ELF-1 (cell line): ENCODE results near the gene VCX2.
"Not testable (repeated sequence)": the region's sequence is repeated elsewhere in the genome, so short reads cannot be mapped to it uniquely, and the experiment has no call there.

Experiments used
- DNase-seq: peaks from one replicate; pipeline ENCODE4 v3.0.0-alpha.2; 2016; ENCODE audit warnings: low read depth, low spot score

Gene VCX2

GRCh38 chrX:8171169-8171568 lies at the start of gene VCX2:
Gene VCX2 (minus strand): TSS chrX:8171267. CDS start chrX:8170643, 624 bp downstream.
- not testable (repeated sequence) for DNase-seq

GRCh38 chrX:8204943-8205342 lies 33.9 kb upstream of the VCX2 start:
- no peak for DNase-seq

- DNase-seq, result peak; percentile 76
Measured at GRCh38 chrX:8204169-8204935, 33.3 kb upstream of the VCX2 start.

GRCh38 chrX:8201896-8202331 lies 30.8 kb upstream of the VCX2 start:
- peak; percentile 58 for DNase-seq

GRCh38 chrX:8196776-8197175 lies 25.7 kb upstream of the VCX2 start:
- no peak for DNase-seq

- DNase-seq, result no peak
Measured at GRCh38 chrX:8194216-8194615, 23.1 kb upstream of the VCX2 start.

GRCh38 chrX:8192276-8192675 lies 21.2 kb upstream of the VCX2 start:
- DNase-seq, result no peak

- peak; percentile 87 for DNase-seq
Measured at GRCh38 chrX:8191022-8191421, 20.0 kb upstream of the VCX2 start.

GRCh38 chrX:8190341-8190830 lies 19.3 kb upstream of the VCX2 start:
- DNase-seq, result no peak

GRCh38 chrX:8189096-8189830 lies 18.2 kb upstream of the VCX2 start:
- DNase-seq, result no peak

- no peak for DNase-seq
Measured at GRCh38 chrX:8183346-8183745, 12.3 kb upstream of the VCX2 start.

- no peak for DNase-seq
Measured at GRCh38 chrX:8179656-8180055, 8.6 kb upstream of the VCX2 start.

GRCh38 chrX:8154011-8154410 lies 17.1 kb downstream of the VCX2 start:
- DNase-seq, result not testable (repeated sequence)

- no peak for DNase-seq
Measured at GRCh38 chrX:8147226-8147625, 23.8 kb downstream of the VCX2 start.

- no peak for DNase-seq
Measured at GRCh38 chrX:8144925-8145324, 26.1 kb downstream of the VCX2 start.

- DNase-seq, result no peak
Measured at GRCh38 chrX:8141896-8142295, 29.2 kb downstream of the VCX2 start.

GRCh38 chrX:8140986-8141744 lies 29.9 kb downstream of the VCX2 start:
- no peak for DNase-seq

GRCh38 chrX:8139716-8140115 lies 31.4 kb downstream of the VCX2 start:
- DNase-seq, result no peak

- no peak for DNase-seq
Measured at GRCh38 chrX:8138252-8138651, 32.8 kb downstream of the VCX2 start.

- DNase-seq, result no peak
Measured at GRCh38 chrX:8126648-8127047, 44.4 kb downstream of the VCX2 start.

- DNase-seq, result no peak
Measured at GRCh38 chrX:8126092-8126491, 45.0 kb downstream of the VCX2 start.

- DNase-seq, result no peak
Measured at GRCh38 chrX:8125566-8125965, 45.5 kb downstream of the VCX2 start.
